ENCODE results near the gene IFIT3. TPM values are rescaled to one million over a fixed set of nuclear protein-coding genes. Genes with fewer than 3 reads are reported as not detected.
A peak's percentile ranks its signal among the peaks of the same experiment; 100 is the strongest.

Gene IFIT3
- total RNA-seq, 6 experiments from 2014 or later, result 11.5 to 18.6 (median 18.0) TPM

DNA sequence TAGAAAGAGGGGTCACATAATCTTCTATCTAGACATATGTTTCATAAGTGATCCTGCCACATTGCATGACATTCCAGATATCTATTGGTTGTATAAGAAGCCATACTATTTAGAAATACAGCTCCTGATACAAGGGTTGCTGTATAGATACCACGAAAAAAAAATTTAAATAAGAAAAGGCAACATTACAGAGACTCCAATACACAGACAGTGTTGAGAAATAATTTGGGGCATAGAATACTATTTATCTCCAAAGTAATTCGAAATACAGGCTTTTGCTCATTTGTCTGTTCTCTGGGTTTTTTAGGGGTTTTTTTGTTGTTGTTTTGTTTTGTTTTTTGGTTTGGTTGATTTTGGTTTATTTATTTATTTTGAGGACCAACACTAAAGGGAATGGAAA lies 23.4 kb upstream of the IFIT3 start:
- peaks cover 64% of the 10 kb centered on the region for H3K4me1 Mint-ChIP-seq (ENCODE audit: low read depth)
- no peak overlapping the region for H3K4me3 Mint-ChIP-seq
- no peaks in the 10 kb centered on the region for H3K9me3 Mint-ChIP-seq
- peaks cover 3% of the 10 kb centered on the region for H3K27me3 Mint-ChIP-seq (ENCODE audit: insufficient read depth)
- DNase-seq, result no peak
- no peak overlapping the region for H3K27ac Mint-ChIP-seq
- H3K36me3 Mint-ChIP-seq (ENCODE audit: low read depth), result peaks cover 24% of the 10 kb centered on the region
- TF ChIP-seq, protein P1, sequence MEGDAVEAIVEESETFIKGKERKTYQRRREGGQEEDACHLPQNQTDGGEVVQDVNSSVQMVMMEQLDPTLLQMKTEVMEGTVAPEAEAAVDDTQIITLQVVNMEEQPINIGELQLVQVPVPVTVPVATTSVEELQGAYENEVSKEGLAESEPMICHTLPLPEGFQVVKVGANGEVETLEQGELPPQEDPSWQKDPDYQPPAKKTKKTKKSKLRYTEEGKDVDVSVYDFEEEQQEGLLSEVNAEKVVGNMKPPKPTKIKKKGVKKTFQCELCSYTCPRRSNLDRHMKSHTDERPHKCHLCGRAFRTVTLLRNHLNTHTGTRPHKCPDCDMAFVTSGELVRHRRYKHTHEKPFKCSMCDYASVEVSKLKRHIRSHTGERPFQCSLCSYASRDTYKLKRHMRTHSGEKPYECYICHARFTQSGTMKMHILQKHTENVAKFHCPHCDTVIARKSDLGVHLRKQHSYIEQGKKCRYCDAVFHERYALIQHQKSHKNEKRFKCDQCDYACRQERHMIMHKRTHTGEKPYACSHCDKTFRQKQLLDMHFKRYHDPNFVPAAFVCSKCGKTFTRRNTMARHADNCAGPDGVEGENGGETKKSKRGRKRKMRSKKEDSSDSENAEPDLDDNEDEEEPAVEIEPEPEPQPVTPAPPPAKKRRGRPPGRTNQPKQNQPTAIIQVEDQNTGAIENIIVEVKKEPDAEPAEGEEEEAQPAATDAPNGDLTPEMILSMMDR (IDR thresholded peaks at IDR 0.05), result no peak

DNA sequence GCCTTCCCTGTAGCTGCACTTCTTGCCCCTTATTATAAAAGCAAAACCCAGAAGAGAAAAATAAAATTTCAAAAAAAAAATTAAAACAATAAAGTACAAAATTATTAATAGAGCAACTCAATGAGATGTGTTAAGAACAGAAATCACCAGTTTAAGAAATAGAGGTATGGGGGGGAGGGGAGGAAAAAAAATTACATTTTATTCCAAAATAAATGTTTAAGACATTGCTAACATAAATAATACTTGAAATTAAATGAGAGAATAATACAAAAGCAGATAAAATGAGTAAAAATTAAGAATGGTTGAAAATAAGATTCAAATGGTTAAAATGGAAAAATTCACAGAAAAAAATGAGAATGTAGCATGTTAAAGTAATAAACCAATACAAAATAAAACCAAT lies 22.9 kb upstream of the IFIT3 start:
- H3K4me3 Mint-ChIP-seq, result no peak overlapping the region

DNA sequence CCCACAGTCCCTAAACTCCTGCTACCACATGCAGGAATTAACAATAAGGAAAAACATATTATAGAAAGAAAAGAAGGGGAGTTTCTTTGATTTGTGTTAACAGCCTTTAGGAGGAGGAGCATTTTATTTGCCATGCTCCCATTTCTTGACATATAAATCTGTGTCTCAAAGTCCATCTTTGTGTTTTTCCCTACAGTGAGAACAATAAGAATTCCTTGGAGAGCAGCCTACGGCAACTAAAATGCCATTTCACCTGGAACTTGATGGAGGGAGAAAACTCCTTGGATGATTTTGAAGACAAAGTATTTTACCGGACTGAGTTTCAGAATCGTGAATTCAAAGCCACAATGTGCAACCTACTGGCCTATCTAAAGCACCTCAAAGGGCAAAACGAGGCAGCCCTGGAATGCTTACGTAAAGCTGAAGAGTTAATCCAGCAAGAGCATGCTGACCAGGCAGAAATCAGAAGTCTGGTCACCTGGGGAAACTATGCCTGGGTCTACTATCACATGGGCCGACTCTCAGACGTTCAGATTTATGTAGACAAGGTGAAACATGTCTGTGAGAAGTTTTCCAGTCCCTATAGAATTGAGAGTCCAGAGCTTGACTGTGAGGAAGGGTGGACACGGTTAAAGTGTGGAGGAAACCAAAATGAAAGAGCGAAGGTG lies 21.9 kb upstream of the IFIT3 start:
- peaks cover 24% of the 10 kb centered on the region for H3K36me3 Mint-ChIP-seq (ENCODE audit: low read depth)
- no peak overlapping the region for H3K27ac Mint-ChIP-seq
- H3K9me3 Mint-ChIP-seq, result no peaks in the 10 kb centered on the region
- no peak for DNase-seq
- no peak overlapping the region for H3K4me3 Mint-ChIP-seq
- peaks cover 54% of the 10 kb centered on the region for H3K4me1 Mint-ChIP-seq (ENCODE audit: low read depth)
- TF ChIP-seq, protein P1 (IDR thresholded peaks at IDR 0.05), result no peak
- peaks cover 4% of the 10 kb centered on the region for H3K27me3 Mint-ChIP-seq (ENCODE audit: insufficient read depth)

More for the DNA sequence above, 22.9 kb upstream of the IFIT3 start:
- no peak overlapping the region for H3K27ac Mint-ChIP-seq
- peaks cover 59% of the 10 kb centered on the region for H3K4me1 Mint-ChIP-seq (ENCODE audit: low read depth)
- TF ChIP-seq, protein P1 (IDR thresholded peaks at IDR 0.05), result no peak
- peaks cover 3% of the 10 kb centered on the region for H3K27me3 Mint-ChIP-seq (ENCODE audit: insufficient read depth)
- H3K9me3 Mint-ChIP-seq, result no peaks in the 10 kb centered on the region
- no peak for DNase-seq
- peaks cover 24% of the 10 kb centered on the region for H3K36me3 Mint-ChIP-seq (ENCODE audit: low read depth)

DNA sequence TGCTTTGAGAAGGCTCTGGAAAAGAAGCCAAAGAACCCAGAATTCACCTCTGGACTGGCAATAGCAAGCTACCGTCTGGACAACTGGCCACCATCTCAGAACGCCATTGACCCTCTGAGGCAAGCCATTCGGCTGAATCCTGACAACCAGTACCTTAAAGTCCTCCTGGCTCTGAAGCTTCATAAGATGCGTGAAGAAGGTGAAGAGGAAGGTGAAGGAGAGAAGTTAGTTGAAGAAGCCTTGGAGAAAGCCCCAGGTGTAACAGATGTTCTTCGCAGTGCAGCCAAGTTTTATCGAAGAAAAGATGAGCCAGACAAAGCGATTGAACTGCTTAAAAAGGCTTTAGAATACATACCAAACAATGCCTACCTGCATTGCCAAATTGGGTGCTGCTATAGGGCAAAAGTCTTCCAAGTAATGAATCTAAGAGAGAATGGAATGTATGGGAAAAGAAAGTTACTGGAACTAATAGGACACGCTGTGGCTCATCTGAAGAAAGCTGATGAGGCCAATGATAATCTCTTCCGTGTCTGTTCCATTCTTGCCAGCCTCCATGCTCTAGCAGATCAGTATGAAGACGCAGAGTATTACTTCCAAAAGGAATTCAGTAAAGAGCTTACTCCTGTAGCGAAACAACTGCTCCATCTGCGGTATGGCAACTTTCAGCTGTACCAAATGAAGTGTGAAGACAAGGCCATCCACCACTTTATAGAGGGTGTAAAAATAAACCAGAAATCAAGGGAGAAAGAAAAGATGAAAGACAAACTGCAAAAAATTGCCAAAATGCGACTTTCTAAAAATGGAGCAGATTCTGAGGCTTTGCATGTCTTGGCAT lies 21.1 kb upstream of the IFIT3 start:
- no peaks in the 10 kb centered on the region for H3K9me3 Mint-ChIP-seq
- H3K36me3 Mint-ChIP-seq (ENCODE audit: low read depth), result peaks cover 24% of the 10 kb centered on the region
- H3K4me3 Mint-ChIP-seq, result no peak overlapping the region

DNA sequence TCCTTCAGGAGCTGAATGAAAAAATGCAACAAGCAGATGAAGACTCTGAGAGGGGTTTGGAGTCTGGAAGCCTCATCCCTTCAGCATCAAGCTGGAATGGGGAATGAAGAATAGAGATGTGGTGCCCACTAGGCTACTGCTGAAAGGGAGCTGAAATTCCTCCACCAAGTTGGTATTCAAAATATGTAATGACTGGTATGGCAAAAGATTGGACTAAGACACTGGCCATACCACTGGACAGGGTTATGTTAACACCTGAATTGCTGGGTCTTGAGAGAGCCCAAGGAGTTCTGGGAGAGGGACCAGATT lies 20.6 kb upstream of the IFIT3 start:
- peak; percentile 7 for DNase-seq
- Mint-ChIP-seq H3K36me3 (ENCODE audit: low read depth) (peaks cover 24% of the 10 kb centered on the region), H3K9me3 (no peaks in the 10 kb centered on the region), H3K27me3 (ENCODE audit: insufficient read depth) (peaks cover 4% of the 10 kb centered on the region), H3K4me3 (no peak overlapping the region), H3K4me1 (ENCODE audit: low read depth) (peaks cover 42% of the 10 kb centered on the region), H3K27ac (no peak overlapping the region)
- TF ChIP-seq, protein P1 (IDR thresholded peaks at IDR 0.05), result no peak

More for the DNA sequence above, 21.1 kb upstream of the IFIT3 start:
- peaks cover 47% of the 10 kb centered on the region for H3K4me1 Mint-ChIP-seq (ENCODE audit: low read depth)
- DNase-seq, result no peak
- no peak overlapping the region for H3K27ac Mint-ChIP-seq
- peaks cover 4% of the 10 kb centered on the region for H3K27me3 Mint-ChIP-seq (ENCODE audit: insufficient read depth)
- TF ChIP-seq, protein P1 (IDR thresholded peaks at IDR 0.05), result no peak

Measured in HFFc6 (cell line).